DND-41 (cell line): Measurements from ENCODE around the gene STX10.

Experiments used
- ATAC-seq: fragments of 200-7000 bp; cut with Tn5 transposase; 3 replicates; pipeline ENCODE4 v1.9.1; 2021; ENCODE audit warnings: low read depth; ENCODE audit not compliant: insufficient read depth
- DNase-seq: peaks from one replicate; pipeline ENCODE4 v3.0.0-alpha.2; 2020
- H2AFZ ChIP-seq: 2 replicates; pipeline ENCODE4 v1.6.0; 2012; ENCODE audit warnings: low read depth, low read length
- H3K27ac ChIP-seq: 2 replicates; pipeline ENCODE4 v1.5.1; 2012; ENCODE audit warnings: low read length, inconsistent platforms
- H3K27me3 ChIP-seq: fragments of 200-600 bp; sonication (generic); 2 replicates; pipeline ENCODE4 v1.6.0; 2012; ENCODE audit warnings: low read length, mild to moderate bottlenecking, inconsistent platforms; ENCODE audit not compliant: insufficient read depth, poor library complexity
- H3K36me3 ChIP-seq: 2 replicates; pipeline ENCODE4 v1.5.1; 2012; ENCODE audit warnings: low read length, inconsistent platforms; ENCODE audit not compliant: insufficient read depth
- H3K4me1 ChIP-seq: 2 replicates; pipeline ENCODE4 v1.5.1; 2012; ENCODE audit warnings: mild to moderate bottlenecking, low read length; ENCODE audit not compliant: insufficient read depth
- H3K4me2 ChIP-seq: 2 replicates; pipeline ENCODE4 v1.6.0; 2012; ENCODE audit warnings: mild to moderate bottlenecking, moderate library complexity, low read length, inconsistent platforms; ENCODE audit not compliant: insufficient read depth
- H3K4me3 ChIP-seq, 2 experiments: fragments of 200-600 bp in 1 of 2; shearing (Covaris generic) in 1 of 2; 2 replicates each; pipeline ENCODE4 v1.5.1; 2012 to 2016; ENCODE audit warnings: inconsistent platforms in 2 of 2, low read length in 2 of 2, mild to moderate bottlenecking in 2 of 2, low read depth in 1 of 2, moderate library complexity in 1 of 2
- H3K79me2 ChIP-seq: 2 replicates; pipeline ENCODE4 v1.6.0; 2012; ENCODE audit warnings: low read length, inconsistent platforms; ENCODE audit not compliant: insufficient read depth
- H3K9ac ChIP-seq: 2 replicates; pipeline ENCODE4 v1.6.0; 2012; ENCODE audit warnings: low read depth, mild to moderate bottlenecking, inconsistent platforms, low read length, moderate library complexity
- H3K9me3 ChIP-seq: 2 replicates; pipeline ENCODE4 v1.5.1; 2012; ENCODE audit warnings: low read length, moderate library complexity, mild to moderate bottlenecking, inconsistent platforms; ENCODE audit not compliant: insufficient read depth, severe bottlenecking
- H4K20me1 ChIP-seq: 2 replicates; pipeline ENCODE4 v1.6.0; 2012; ENCODE audit warnings: low read length; ENCODE audit not compliant: insufficient read depth
- CTCF ChIP-seq: IDR thresholded peaks from 2 replicates; pipeline ENCODE4 v1.5.1; 2012; ENCODE audit warnings: borderline replicate concordance, low read length, moderate library complexity, mild to moderate bottlenecking; ENCODE audit not compliant: poor library complexity, severe bottlenecking; ENCODE audit errors: extremely low read depth
- EZH2 ChIP-seq: IDR thresholded peaks from 3 replicates; pipeline ENCODE4 v1.6.1; 2012; ENCODE audit warnings: borderline replicate concordance, low read depth, mild to moderate bottlenecking, moderate library complexity, low read length, inconsistent platforms; ENCODE audit not compliant: severe bottlenecking

STX10 gene

DNA sequence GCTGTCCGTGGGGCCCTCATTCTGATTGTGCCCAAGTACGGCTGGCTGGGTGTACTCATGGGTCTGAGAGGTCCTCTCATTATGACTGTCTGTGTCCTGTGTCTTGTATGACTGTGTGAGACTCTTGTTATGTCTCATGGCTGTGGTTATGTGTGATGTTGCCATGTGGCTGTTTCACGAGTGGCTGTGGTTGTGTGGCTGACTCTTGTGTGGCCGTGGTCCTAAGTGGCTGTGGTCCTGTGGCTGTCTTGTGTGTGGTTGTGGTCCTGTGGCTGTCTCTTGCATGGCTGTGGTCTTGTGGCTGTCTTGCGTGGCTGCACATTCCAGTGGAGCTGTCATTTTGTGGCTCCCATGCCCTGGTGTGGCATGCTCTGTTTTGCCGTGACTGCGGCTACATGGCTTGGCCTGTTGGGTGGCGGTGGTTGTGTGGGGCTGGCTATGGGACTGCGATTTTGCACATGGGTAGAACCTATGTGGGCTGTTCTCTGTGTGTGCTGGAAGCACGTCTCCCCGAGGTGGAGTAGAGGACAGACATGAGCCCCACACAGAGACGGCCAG, 50.1 kb downstream of the STX10 start:
- Histone ChIP-seq H3K27me3 (peaks cover 9% of the 10 kb centered on the region), H3K4me3 (peak overlapping the region in 1 of 2 experiments; percentile 59; a peak in 2 of 4 replicates), H3K36me3 (no peaks in the 10 kb centered on the region; the same call in 1 of the 2 replicates), H3K9ac (peak overlapping the region; percentile 72), H2AFZ (peak overlapping the region; percentile 85), H3K4me2 (peak overlapping the region; percentile 76), H4K20me1 (no peaks in the 10 kb centered on the region), H3K27ac (peak overlapping the region; percentile 90), H3K79me2 (no peaks in the 10 kb centered on the region), H3K9me3 (no peaks in the 10 kb centered on the region), H3K4me1 (peaks cover 36% of the 10 kb centered on the region)
- TF ChIP-seq CTCF (no peak), EZH2 (no peak)
- DNase-seq = peak; percentile 69
- ATAC-seq = peak; percentile 36

DNA sequence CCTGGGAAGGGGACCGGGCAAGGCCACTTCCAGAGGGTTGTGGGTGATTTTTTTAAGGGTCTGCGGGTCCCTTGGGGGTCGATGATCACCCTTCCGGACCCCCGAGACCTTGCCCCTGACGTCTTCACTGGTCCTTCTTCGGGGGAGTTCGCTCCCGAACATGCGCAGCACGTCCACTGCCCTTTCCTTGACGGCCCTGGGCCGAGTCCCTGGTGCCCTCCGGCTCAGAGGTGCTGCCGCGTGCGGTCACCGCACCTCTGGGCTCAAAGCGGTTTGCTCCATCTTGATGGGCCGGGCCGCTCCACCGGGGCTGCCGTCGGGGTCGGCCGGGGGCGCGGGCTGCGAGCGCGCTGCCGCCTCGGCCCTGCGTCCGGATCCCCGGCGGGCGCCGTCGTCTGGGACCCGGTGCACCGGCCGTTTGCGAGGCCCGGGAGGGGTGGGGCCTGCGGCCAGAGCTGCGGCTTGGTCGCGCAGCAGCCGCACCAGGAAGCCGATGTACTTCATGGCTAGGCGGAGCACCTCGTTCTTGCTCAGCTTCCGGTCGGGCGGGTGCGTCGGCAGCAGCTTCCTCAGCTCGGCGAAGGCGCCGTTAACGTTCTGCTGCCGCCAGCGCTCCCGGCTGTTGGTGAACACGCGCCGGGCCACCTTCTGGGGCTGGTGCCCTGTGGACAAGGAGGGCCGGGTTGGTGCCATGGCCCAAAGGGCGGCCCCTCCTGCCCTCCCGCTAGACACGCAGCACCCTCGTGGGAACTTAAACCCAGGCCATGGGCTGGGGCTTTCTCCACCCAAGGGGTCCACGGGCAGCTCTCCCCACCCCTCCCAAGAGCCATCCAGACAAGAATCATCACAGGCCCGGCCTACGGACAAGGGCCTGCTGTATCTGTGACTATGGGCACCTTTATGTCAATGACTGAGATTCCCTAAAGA, 50.8 kb downstream of the STX10 start:
- peaks cover 9% of the 10 kb centered on the region for H3K27me3 ChIP-seq
- no peaks in the 10 kb centered on the region for H3K79me2 ChIP-seq
- no peaks in the 10 kb centered on the region for H4K20me1 ChIP-seq
- H3K36me3 ChIP-seq = no peaks in the 10 kb centered on the region
- peak; percentile 84 for DNase-seq
- peak overlapping the region; percentile 72 for H3K9ac ChIP-seq
- no peaks in the 10 kb centered on the region for H3K9me3 ChIP-seq
- TF ChIP-seq CTCF (no peak), EZH2 (no peak)
- peak overlapping the region; percentile 16 to 59; a peak in 3 of 4 replicates for H3K4me3 ChIP-seq
- H3K4me1 ChIP-seq = peaks cover 36% of the 10 kb centered on the region
- ATAC-seq = peak; percentile 85
- H2AFZ ChIP-seq = peak overlapping the region; percentile 85
- peak overlapping the region; percentile 76 for H3K4me2 ChIP-seq
- peak overlapping the region; percentile 90 for H3K27ac ChIP-seq

DNA sequence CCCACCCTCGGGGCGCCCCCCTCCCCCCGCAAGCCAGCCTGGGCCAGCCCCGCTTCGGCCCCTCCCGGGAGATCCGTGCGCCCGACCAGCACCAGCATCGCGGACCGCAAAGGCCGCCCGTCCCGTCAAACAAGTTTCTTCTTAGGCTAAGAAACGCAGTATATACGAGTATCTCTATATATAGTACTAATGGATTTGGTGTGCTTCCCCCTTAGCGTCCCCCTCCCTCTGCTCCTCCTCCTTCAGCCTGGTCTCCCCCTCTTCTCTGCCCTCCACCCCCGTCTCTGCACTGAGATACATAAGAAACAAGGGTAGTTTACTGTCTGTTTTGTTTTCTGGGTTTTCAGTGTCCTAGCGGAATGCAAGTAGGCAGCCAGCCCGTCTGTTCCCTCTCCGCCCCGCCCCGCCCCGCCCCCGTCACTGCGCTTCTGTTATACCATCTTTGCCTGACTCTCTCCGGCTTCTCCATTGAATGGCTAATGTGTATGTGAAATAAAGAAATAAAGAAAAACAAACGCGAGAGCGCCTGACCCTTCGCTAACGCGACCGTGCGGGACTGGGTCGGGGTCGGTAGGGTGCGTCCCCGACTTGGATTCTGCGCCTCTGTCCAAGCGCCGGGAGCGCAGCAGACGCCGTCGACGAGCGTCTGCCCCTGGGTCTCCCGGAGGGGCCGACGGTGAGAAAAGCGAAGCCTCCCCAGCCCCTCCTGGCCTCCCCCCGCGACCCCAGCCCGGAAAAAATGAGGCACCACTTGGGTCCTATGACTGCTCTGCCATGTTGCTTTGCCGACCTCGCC, 51.7 kb downstream of the STX10 start:
- Histone ChIP-seq H3K4me3 (peak overlapping the region; percentile 16 to 59; a peak in 3 of 4 replicates), H3K4me2 (peak overlapping the region; percentile 76), H4K20me1 (no peaks in the 10 kb centered on the region; the same call in 1 of the 2 replicates)

More for the DNA sequence above, 51.7 kb downstream of the STX10 start:
- Histone ChIP-seq H3K79me2 (no peaks in the 10 kb centered on the region), H3K36me3 (no peaks in the 10 kb centered on the region), H3K4me1 (peaks cover 36% of the 10 kb centered on the region), H2AFZ (peak overlapping the region; percentile 85), H3K9ac (peak overlapping the region; percentile 72), H3K27me3 (peaks cover 9% of the 10 kb centered on the region), H3K9me3 (no peaks in the 10 kb centered on the region), H3K27ac (peak overlapping the region; percentile 90)
- DNase-seq (no peak), ATAC-seq (no peak)
- no peak for TF ChIP-seq CTCF
- TF ChIP-seq EZH2 = no peak
